Type B pancreatic cell (in vitro differentiated cells): Measurements from ENCODE around the gene C3orf20. TPM values are rescaled to one million over a fixed set of nuclear protein-coding genes. Genes with fewer than 3 reads are reported as not detected.

ENCODE experiments used
- DNase-seq: peaks from one replicate; pipeline ENCODE4 v3.0.0; 2021; ENCODE audit warnings: mixed read lengths; ENCODE audit not compliant: unreplicated experiment; ENCODE audit errors: extremely low spot score
- H3K27ac Mint-ChIP-seq: 2 replicates; pipeline ENCODE4 v1.8.0; 2021; ENCODE audit warnings: mild to moderate bottlenecking, mixed read lengths
- H3K27me3 Mint-ChIP-seq: 2 replicates; pipeline ENCODE4 v1.8.0; 2021; ENCODE audit warnings: mixed read lengths
- H3K36me3 Mint-ChIP-seq: 2 replicates; pipeline ENCODE4 v1.8.0; 2021; ENCODE audit warnings: mixed read lengths
- H3K4me1 Mint-ChIP-seq: one replicate; pipeline ENCODE4 v1.8.0; 2021; ENCODE audit warnings: mixed read lengths; ENCODE audit not compliant: unreplicated experiment
- H3K4me3 Mint-ChIP-seq: 2 replicates; pipeline ENCODE4 v1.8.0; 2021; ENCODE audit warnings: mild to moderate bottlenecking, mixed read lengths
- H3K9me3 Mint-ChIP-seq: 2 replicates; pipeline ENCODE4 v1.8.0; 2021; ENCODE audit warnings: mixed read lengths
- CTCF ChIP-seq: fragments of 200-600 bp; sonication (generic); conservative IDR thresholded peaks from 2 replicates; pipeline ENCODE4 v1.5.0; 2021; ENCODE audit warnings: antibody characterized with exemption, mild to moderate bottlenecking
- total RNA-seq: library from RNA; stranded (reverse); gene quantifications from 2 replicates; pipeline ENCODE4 v1.2.1, GENCODE V29; 2021; ENCODE audit warnings: low replicate concordance

The C3orf20 gene
- total RNA-seq, 1 donor from 2014 or later = 0.24 TPM

- H3K27me3 Mint-ChIP-seq = peaks cover 3% of the 10 kb centered on the region
- no peak for TF ChIP-seq CTCF
- no peaks in the 10 kb centered on the region for H3K36me3 Mint-ChIP-seq
Measured at GRCh38 chr3:14725013-14725412, 50.1 kb downstream of the C3orf20 start.

GRCh38 chr3:14725564-14726440 lies 50.9 kb downstream of the C3orf20 start:
- no peaks in the 10 kb centered on the region for H3K9me3 Mint-ChIP-seq
- DNase-seq = no peak
- H3K27me3 Mint-ChIP-seq = peaks cover 3% of the 10 kb centered on the region
- TF ChIP-seq CTCF = no peak
- peak overlapping the region; percentile 1 for H3K4me3 Mint-ChIP-seq
- no peaks in the 10 kb centered on the region for H3K36me3 Mint-ChIP-seq
- H3K4me1 Mint-ChIP-seq = peaks cover 5% of the 10 kb centered on the region
- H3K27ac Mint-ChIP-seq = no peak overlapping the region

More at GRCh38 chr3:14725013-14725412, 50.1 kb downstream of the C3orf20 start:
- Mint-ChIP-seq H3K4me3 (no peak overlapping the region), H3K9me3 (no peaks in the 10 kb centered on the region), H3K4me1 (peaks cover 5% of the 10 kb centered on the region), H3K27ac (no peak overlapping the region)
- no peak for DNase-seq

- H3K4me3 Mint-ChIP-seq = no peak overlapping the region
- TF ChIP-seq CTCF = no peak
- H3K9me3 Mint-ChIP-seq = no peaks in the 10 kb centered on the region
- peaks cover 3% of the 10 kb centered on the region for H3K27me3 Mint-ChIP-seq
- no peaks in the 10 kb centered on the region for H3K36me3 Mint-ChIP-seq
- H3K4me1 Mint-ChIP-seq = peaks cover 5% of the 10 kb centered on the region
- no peak overlapping the region for H3K27ac Mint-ChIP-seq
- DNase-seq = no peak
Measured at GRCh38 chr3:14726441-14726780, 51.5 kb downstream of the C3orf20 start.

DNA sequence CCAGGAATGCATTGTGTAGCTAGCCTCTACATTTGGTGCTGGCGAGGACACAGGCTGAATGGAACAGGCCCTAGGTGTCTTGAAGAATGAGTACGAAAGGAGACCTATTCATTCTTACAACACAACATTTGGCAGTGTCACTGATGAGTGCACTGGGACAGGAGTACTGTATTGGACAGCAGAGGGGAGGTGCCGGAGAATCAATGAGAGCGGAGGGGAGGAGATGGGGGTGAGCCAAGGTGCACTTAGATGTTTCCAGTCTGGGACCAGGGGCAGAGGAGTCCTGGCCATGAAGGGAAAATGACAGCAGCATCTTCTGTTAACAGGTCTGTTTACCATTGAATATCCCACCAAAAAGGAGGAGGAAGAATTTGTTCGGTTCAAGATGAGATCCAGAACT lies 53.2 kb downstream of the C3orf20 start:
- peaks cover 5% of the 10 kb centered on the region for H3K4me1 Mint-ChIP-seq
- H3K4me3 Mint-ChIP-seq = no peak overlapping the region

GRCh38 chr3:14730703-14731382 lies 55.9 kb downstream of the C3orf20 start:
- Mint-ChIP-seq H3K27ac (no peak overlapping the region), H3K9me3 (no peaks in the 10 kb centered on the region), H3K27me3 (peaks cover 9% of the 10 kb centered on the region), H3K4me3 (no peak overlapping the region), H3K4me1 (peaks cover 1% of the 10 kb centered on the region), H3K36me3 (no peaks in the 10 kb centered on the region)
- no peak for TF ChIP-seq CTCF
- DNase-seq = no peak

More for the DNA sequence above, 53.2 kb downstream of the C3orf20 start:
- Mint-ChIP-seq H3K9me3 (no peaks in the 10 kb centered on the region), H3K27ac (no peak overlapping the region), H3K27me3 (peaks cover 9% of the 10 kb centered on the region), H3K36me3 (no peaks in the 10 kb centered on the region)
- TF ChIP-seq CTCF = no peak
- DNase-seq = no peak
